Psoas muscle (tissue), 8 donors: ENCODE data around the gene LRRK1. TPM values are rescaled to one million over a fixed set of nuclear protein-coding genes. Genes with fewer than 3 reads are reported as not detected.

ENCODE experiments used
- ATAC-seq, 4 donors: fragments of 200-7000 bp; cut with Tn5 transposase; one replicate each; pipeline ENCODE4 v1.9.1; 2020; ENCODE audit warnings: moderate library complexity in 3 of 4, mild to moderate bottlenecking in 2 of 4
- DNase-seq, 2 donors: peaks; one replicate each; pipeline ENCODE4 v3.0.0-alpha.2; 2020
- H3K27ac ChIP-seq: fragments of 200-600 bp; one replicate; pipeline ENCODE4 v1.8.0; 2022
- H3K27me3 ChIP-seq, 3 donors: fragments of 200-600 bp in 1 of 3; one replicate each; pipeline versions ENCODE4 v1.6.1 to v1.8.0; 2013 to 2022; ENCODE audit warnings: low read length in 2 of 3, mild to moderate bottlenecking in 2 of 3, moderate library complexity in 1 of 3; ENCODE audit not compliant: insufficient read depth in 3 of 3
- H3K36me3 ChIP-seq, 2 donors: fragments of 200-600 bp in 1 of 2; one replicate each; pipeline versions ENCODE4 v1.6.1 to v1.8.0; 2013 to 2022; ENCODE audit warnings: low read depth in 1 of 2, mild to moderate bottlenecking in 1 of 2, moderate library complexity in 1 of 2; ENCODE audit not compliant: insufficient read depth in 1 of 2
- H3K4me1 ChIP-seq: fragments of 200-600 bp; one replicate; pipeline ENCODE4 v1.8.0; 2022
- H3K4me3 ChIP-seq: fragments of 200-600 bp; one replicate; pipeline ENCODE4 v1.8.0; 2022; ENCODE audit warnings: mild to moderate bottlenecking
- H3K9me3 ChIP-seq: fragments of 200-600 bp; one replicate; pipeline ENCODE4 v1.8.0; 2022
- WGBS, 3 donors: extraction: QIAGEN DNeasy Blood & Tissue Kit; methylation state at CpG; one replicate each; pipeline versions ENCODE4 v1.1.6 to v1.1.7; 2013; 5-methylcytosine and 5-hydroxymethylcytosine counted together
- intact Hi-C, 2 donors: fragments of 100-400 bp; cut with DNase I; formaldehyde crosslinking; loops; one replicate each; pipeline versions ENCODE4 v1.11.0 to v1.14.2; 2022
- polyA plus RNA-seq, 3 donors: library from polyadenylated mRNA; stranded (reverse); fragments of 200-250 nt; gene quantifications; one replicate each; pipeline ENCODE4 v1.2.3, GENCODE V29; 2013
- total RNA-seq, 4 donors: library from RNA; stranded (reverse); fragmentation: NEBNext Ultra II Directional in 2 of 4; extraction: Animal tissue kit (Norgen Biotek cat#: 25700) in 2 of 4; gene quantifications; one replicate each; pipeline versions ENCODE4 v1.2.1 to v1.2.4, GENCODE V29; 2021 to 2023
- TF ChIP-seq, protein P1 (sequence below): fragments of 200-600 bp; IDR thresholded peaks from one replicate; pipeline ENCODE4 v1.8.0; 2022; ENCODE audit warnings: antibody characterized with exemption
- donor health status: healthy with polysubstance abuse.
- donor health status: DM: no; HTN: no; CAD: no; lungs with moderate emphysema.
- donor health status: Bipolar disorder and iron deficiency.
- donor health status: healthy.
- donor health status: DM: yes; HTN: yes; CAD: no.
- donor health status: DM: no; HTN: no; CAD: no.
- donor health status: DM: no; HTN: no; CAD: no.
- donor health status: DM: yes; HTN: yes; CAD: no.

The LRRK1 gene
- total and polyA plus RNA-seq, 7 donors: 0.91 to 7.6 (median 2.6) TPM

DNA sequence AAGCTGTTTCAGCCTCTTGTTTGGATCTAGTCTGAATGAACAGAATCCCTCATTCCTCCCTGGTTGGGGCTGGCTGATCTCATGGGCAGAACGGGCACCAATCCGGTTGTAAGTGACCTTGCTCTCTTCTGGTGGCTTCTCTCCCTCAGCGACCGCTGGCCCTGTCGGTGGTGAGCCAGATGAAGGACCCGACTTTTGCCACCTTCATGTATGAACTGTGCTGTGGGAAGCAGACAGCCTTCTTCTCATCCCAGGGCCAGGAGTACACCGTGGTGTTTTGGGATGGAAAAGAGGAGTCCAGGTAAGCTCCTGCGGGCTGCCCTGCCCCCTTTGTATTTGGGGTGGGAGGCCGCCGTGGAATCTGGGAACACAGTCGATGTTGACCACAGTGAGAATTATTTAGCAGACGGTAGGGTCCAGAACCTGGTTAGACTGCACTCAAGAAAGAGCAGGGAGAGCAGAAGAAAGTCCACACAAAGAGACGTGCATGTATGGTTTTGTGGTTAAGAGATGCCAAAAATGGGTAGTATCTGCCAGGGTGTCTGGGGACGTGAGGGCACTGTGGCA, 138.8 kb downstream of the LRRK1 start:
- no peak overlapping the region for H3K27ac ChIP-seq
- ATAC-seq: no peak
- DNase-seq: no peak
- TF ChIP-seq, protein P1, sequence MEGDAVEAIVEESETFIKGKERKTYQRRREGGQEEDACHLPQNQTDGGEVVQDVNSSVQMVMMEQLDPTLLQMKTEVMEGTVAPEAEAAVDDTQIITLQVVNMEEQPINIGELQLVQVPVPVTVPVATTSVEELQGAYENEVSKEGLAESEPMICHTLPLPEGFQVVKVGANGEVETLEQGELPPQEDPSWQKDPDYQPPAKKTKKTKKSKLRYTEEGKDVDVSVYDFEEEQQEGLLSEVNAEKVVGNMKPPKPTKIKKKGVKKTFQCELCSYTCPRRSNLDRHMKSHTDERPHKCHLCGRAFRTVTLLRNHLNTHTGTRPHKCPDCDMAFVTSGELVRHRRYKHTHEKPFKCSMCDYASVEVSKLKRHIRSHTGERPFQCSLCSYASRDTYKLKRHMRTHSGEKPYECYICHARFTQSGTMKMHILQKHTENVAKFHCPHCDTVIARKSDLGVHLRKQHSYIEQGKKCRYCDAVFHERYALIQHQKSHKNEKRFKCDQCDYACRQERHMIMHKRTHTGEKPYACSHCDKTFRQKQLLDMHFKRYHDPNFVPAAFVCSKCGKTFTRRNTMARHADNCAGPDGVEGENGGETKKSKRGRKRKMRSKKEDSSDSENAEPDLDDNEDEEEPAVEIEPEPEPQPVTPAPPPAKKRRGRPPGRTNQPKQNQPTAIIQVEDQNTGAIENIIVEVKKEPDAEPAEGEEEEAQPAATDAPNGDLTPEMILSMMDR: no peak
- H3K27me3 ChIP-seq: no peaks in the 10 kb centered on the region
- intact Hi-C loops: no loop called here
- no peak overlapping the region for H3K4me3 ChIP-seq
- peaks cover 0 to 59% of the 10 kb centered on the region in 2 donors for H3K36me3 ChIP-seq
- H3K9me3 ChIP-seq: no peaks in the 10 kb centered on the region
- WGBS, 3 donors: 87 to 92% (median 91%) methylated on average over 14 of the region's 14 CpGs
- no peaks in the 10 kb centered on the region for H3K4me1 ChIP-seq

DNA sequence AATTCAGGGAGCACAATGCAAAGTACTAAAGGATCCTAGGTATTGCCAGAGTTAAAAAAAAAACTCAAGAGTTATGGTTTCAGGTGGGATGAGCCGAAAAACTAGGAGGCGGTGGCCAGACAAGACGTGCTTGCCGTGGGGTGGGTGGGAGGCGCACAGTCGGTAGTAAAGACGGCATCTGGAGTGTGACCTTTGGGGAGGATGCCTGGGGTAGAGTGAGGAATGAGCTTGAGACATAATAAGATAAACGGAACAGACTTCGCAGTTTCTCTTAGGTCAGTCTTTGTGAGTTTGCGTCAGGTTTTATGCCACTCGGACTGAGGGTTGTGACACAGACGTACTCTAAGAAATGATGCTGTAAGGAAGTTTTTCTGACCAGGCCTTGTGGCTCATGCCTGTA, 139.6 kb downstream of the LRRK1 start:
- no peaks in the 10 kb centered on the region for H3K9me3 ChIP-seq
- no peak overlapping the region for H3K27ac ChIP-seq
- intact Hi-C loops: no loop called here
- no peaks in the 10 kb centered on the region for H3K4me1 ChIP-seq
- TF ChIP-seq, protein P1: no peak
- WGBS, 3 donors: 94 to 98% (median 95%) methylated on average over 12 of the region's 12 CpGs
- H3K27me3 ChIP-seq: no peaks in the 10 kb centered on the region
- no peak for ATAC-seq
- no peak overlapping the region for H3K4me3 ChIP-seq
- no peak for DNase-seq
- H3K36me3 ChIP-seq: peaks cover 0 to 51% of the 10 kb centered on the region in 2 donors

DNA sequence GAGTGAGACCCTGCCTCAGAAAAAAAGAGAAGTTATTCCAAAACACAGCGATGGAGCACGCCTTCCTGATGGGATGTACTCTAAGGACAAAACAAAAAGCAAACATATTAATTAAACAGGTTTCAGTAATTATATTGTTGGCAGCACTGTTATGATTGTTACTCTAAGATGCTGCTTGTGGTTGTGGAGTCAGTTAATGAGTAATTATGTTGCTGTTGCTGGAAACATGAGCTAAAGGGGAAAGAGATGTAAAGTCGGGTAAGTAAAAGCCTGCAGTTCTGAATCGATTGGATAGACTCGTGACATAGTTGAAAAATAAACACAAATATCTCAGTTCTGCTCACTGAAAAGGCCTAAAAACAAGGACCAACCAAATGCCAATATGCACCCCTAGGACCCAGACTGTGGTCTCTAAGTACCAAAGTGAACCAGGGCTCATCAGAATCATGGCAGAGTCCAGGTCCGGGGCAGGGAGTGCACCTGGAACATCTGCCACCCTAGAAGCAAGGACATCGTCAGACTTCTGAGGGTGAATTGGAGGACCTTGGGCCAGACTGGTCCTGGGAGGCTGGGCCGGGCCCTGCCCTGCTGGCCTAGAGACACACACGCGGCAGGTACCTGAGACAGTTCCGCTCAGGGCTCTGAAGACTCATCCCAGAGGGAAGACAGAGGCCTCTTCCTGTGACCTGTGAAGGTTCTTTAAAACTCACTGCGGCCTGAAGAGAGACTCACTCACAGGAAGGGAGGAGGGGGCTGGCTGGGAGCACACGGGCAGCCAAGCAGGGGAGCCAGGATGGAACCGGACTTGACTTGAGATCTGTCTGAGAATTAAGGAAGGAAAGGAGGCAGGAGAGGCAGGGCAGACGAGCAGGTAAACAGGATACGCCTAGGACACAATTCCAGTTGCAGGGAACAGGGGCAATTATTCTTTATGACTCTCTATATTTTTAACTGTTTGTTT, 140.5 kb downstream of the LRRK1 start:
- WGBS, 3 donors: 80 to 81% (median 81%) methylated on average over 16 of the region's 16 CpGs
- Histone ChIP-seq H3K9me3 (no peaks in the 10 kb centered on the region), H3K27me3 (no peaks in the 10 kb centered on the region), H3K27ac (no peak overlapping the region), H3K4me3 (no peak overlapping the region), H3K36me3 (peaks cover 0 to 42% of the 10 kb centered on the region in 2 donors), H3K4me1 (no peaks in the 10 kb centered on the region)
- DNase-seq (no peak), ATAC-seq (no peak)
- intact Hi-C loops: no loop called here
- TF ChIP-seq, protein P1: no peak

DNA sequence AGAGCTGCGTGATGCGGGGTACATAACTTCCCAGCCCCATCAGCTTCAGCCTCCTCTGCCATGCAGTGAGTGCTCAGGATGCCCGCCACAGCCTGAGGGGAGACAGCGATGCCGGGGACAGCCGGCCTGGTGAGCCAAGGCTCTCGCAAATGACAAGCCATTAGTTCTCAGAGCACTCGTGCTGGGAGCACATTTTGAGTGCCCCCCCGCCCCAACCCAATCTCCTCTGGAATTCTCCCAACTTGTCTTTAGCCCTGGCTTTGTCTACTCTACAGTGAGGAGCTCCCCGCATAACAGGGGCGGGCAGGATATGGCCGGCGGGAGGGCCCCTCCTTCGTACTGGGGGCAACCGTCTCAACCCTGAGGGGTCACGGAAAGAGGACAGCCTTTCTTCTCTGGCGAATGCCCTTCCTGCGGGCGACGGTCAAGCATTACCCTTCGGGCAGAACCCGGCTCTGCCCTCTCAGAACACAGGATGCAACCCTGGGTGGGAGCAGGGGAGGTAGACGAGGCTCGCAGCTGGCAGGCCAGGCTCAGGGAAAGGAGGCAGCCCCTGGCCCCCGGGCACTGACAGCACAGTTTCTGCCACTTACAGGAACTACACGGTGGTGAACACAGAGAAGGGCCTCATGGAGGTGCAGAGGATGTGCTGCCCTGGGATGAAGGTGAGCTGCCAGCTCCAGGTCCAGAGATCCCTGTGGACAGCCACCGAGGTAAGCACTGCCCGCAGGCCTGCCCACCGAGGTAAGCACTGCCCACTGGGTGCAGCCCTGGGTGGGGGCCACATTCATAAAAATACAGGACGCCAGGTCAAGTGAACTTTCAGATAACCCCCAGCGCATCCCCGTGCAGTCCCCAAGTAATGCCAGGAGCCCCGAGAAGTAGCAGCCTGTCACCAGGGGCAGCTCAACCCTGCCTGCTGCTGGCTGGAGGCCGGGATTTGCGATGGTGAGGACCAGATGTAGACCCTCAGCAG, 141.7 kb downstream of the LRRK1 start:
- ATAC-seq: no peak
- Histone ChIP-seq H3K27ac (no peak overlapping the region), H3K27me3 (no peaks in the 10 kb centered on the region), H3K4me1 (no peaks in the 10 kb centered on the region), H3K36me3 (peaks cover 0 to 36% of the 10 kb centered on the region in 2 donors), H3K9me3 (no peaks in the 10 kb centered on the region), H3K4me3 (no peak overlapping the region)
- TF ChIP-seq, protein P1: no peak
- 88 to 89% (median 88%) methylated on average over 35 of the region's 35 CpGs for WGBS, 3 donors
- DNase-seq: no peak
- intact Hi-C loops: no loop called here
